Hepatocyte (in vitro differentiated cells): ENCODE data around the gene TCF7L1.

ENCODE experiments used
- EZH2 ChIP-seq: fragments of 200-600 bp; sonication (generic); IDR thresholded peaks from 2 replicates; pipeline ENCODE4 v1.6.1; 2016; ENCODE audit warnings: antibody characterized with exemption, mild to moderate bottlenecking, borderline replicate concordance
- EZH2phosphoT487 ChIP-seq: fragments of 200-600 bp; sonication (generic); IDR thresholded peaks from one replicate; pipeline ENCODE4 v1.6.1; 2018; ENCODE audit warnings: antibody characterized with exemption, mild to moderate bottlenecking, low read depth, moderate library complexity; ENCODE audit not compliant: unreplicated experiment, severe bottlenecking
- TF ChIP-seq, protein P1 (sequence below): fragments of 200-600 bp; sonication (generic); IDR thresholded peaks from 2 replicates; pipeline ENCODE4 v1.5.1; 2016; ENCODE audit warnings: antibody characterized with exemption, mild to moderate bottlenecking; ENCODE audit not compliant: poor library complexity

DNA sequence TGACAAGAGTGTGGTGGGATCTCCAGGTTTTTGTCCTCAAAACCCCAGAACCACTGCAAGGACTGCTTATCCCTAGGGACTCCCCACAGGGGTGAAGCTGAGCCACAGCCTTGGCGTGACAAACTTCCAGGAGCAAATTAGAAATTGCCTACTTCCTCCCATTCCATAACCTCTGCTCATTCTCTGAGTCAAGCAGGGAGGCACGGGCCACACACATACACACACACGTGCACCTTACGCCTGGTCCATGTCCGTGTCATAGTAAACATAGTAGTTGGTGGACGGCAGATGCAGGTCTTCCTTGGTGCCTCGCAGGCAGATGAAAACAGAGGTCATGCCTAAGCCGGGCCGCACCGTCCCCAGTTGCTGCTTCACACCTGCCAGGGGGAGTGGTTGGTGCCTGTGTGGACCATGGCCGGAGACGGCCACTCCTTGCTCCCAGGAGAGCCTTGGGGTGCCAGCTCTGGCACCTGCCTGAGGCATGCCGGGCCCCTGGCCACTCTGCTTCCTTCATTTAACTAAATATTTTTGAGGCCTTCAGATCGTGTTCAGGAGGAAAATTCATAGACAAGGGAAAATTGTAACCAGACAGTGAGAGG is 211.3 kb downstream of the TCF7L1 start:
- TF ChIP-seq, protein P1, sequence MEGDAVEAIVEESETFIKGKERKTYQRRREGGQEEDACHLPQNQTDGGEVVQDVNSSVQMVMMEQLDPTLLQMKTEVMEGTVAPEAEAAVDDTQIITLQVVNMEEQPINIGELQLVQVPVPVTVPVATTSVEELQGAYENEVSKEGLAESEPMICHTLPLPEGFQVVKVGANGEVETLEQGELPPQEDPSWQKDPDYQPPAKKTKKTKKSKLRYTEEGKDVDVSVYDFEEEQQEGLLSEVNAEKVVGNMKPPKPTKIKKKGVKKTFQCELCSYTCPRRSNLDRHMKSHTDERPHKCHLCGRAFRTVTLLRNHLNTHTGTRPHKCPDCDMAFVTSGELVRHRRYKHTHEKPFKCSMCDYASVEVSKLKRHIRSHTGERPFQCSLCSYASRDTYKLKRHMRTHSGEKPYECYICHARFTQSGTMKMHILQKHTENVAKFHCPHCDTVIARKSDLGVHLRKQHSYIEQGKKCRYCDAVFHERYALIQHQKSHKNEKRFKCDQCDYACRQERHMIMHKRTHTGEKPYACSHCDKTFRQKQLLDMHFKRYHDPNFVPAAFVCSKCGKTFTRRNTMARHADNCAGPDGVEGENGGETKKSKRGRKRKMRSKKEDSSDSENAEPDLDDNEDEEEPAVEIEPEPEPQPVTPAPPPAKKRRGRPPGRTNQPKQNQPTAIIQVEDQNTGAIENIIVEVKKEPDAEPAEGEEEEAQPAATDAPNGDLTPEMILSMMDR = no peak
- no peak for TF ChIP-seq EZH2phosphoT487
- no peak for TF ChIP-seq EZH2
